H1 (cell line): ENCODE results near the gene RERG.

ENCODE experiments used
- ATF2 ChIP-seq: IDR thresholded peaks from 2 replicates; pipeline ENCODE4 v1.6.1; 2012; ENCODE audit warnings: low read length, inconsistent platforms
- ATF3 ChIP-seq: IDR thresholded peaks from 2 replicates; pipeline ENCODE4 v1.6.1; 2011; ENCODE audit warnings: low read depth, mild to moderate bottlenecking, low read length; ENCODE audit not compliant: insufficient read depth
- CHD2 ChIP-seq: IDR thresholded peaks from 2 replicates; pipeline ENCODE4 v1.6.1; 2012; ENCODE audit warnings: low read length, improper control_type of control experiment
- CTCF ChIP-seq, 3 experiments: IDR thresholded peaks; 1 replicate in 2 of 3; 2 replicates in 1 of 3; pipeline versions ENCODE4 v1.5.1 to v1.6.1; 2011; ENCODE audit warnings: low read length in 3 of 3, mild to moderate bottlenecking in 3 of 3, inconsistent platforms in 2 of 3, low read depth in 1 of 3, moderate library complexity in 1 of 3; ENCODE audit not compliant: insufficient read depth in 1 of 3; ENCODE audit errors: control extremely low read depth in 1 of 3
- EP300 ChIP-seq, 2 experiments: IDR thresholded peaks; 1 replicate in 1 of 2; 2 replicates in 1 of 2; pipeline ENCODE4 v1.6.1; 2011 to 2012; ENCODE audit warnings: low read depth in 2 of 2, low read length in 2 of 2, mild to moderate bottlenecking in 2 of 2, borderline replicate concordance in 1 of 2, inconsistent platforms in 1 of 2, moderate library complexity in 1 of 2
- JUN ChIP-seq: IDR thresholded peaks from 2 replicates; pipeline ENCODE4 v1.6.1; 2011; ENCODE audit warnings: low read depth, mild to moderate bottlenecking, improper control_type of control experiment, low read length
- POLR2A ChIP-seq, 2 experiments: IDR thresholded peaks; 1 replicate in 1 of 2; 2 replicates in 1 of 2; pipeline ENCODE4 v1.6.1; 2011; ENCODE audit warnings: low read depth in 2 of 2, low read length in 2 of 2, mild to moderate bottlenecking in 2 of 2; ENCODE audit errors: control extremely low read depth in 1 of 2
- RAD21 ChIP-seq, 2 experiments: IDR thresholded peaks in 1 of 2; conservative IDR thresholded peaks in 1 of 2; 2 replicates each; pipeline ENCODE4 v1.6.1; 2011; ENCODE audit warnings: low read depth in 2 of 2, low read length in 2 of 2, improper control_type of control experiment in 1 of 2, inconsistent platforms in 1 of 2, mild to moderate bottlenecking in 1 of 2, moderate library complexity in 1 of 2
- SIN3A ChIP-seq, 2 experiments: IDR thresholded peaks in 1 of 2; conservative IDR thresholded peaks in 1 of 2; 2 replicates each; pipeline ENCODE4 v1.6.1; 2011 to 2012; ENCODE audit warnings: low read length in 2 of 2, improper control_type of control experiment in 1 of 2, low read depth in 1 of 2, mild to moderate bottlenecking in 1 of 2
- TAF1 ChIP-seq: IDR thresholded peaks from 2 replicates; pipeline ENCODE4 v1.6.1; 2011; ENCODE audit warnings: mild to moderate bottlenecking, low read depth, low read length
- YY1 ChIP-seq: IDR thresholded peaks from 2 replicates; pipeline ENCODE4 v1.6.1; 2011; ENCODE audit warnings: low read depth, mild to moderate bottlenecking, low read length

GRCh38 chr12:15186597-15186996 is 34.6 kb downstream of the RERG start:
- no peak for TF ChIP-seq POLR2A (IDR thresholded peaks at IDR 0.05; ENCODE audit: control extremely low read depth in 1 of 2, low read depth in 2 of 2, low read length in 2 of 2)
- no peak for TF ChIP-seq CTCF (IDR thresholded peaks at IDR 0.05; ENCODE audit: control extremely low read depth in 1 of 3, insufficient read depth in 1 of 3, low read depth in 1 of 3, low read length in 3 of 3)
- TF ChIP-seq JUN = no peak
- TF ChIP-seq ATF2 = no peak
- no peak for TF ChIP-seq EP300 (IDR thresholded peaks at IDR 0.05; ENCODE audit: borderline replicate concordance in 1 of 2, low read depth in 2 of 2, low read length in 2 of 2)
- TF ChIP-seq TAF1 = no peak
- no peak for TF ChIP-seq RAD21 (IDR thresholded peaks at IDR 0.05 in 1 of 2, conservative IDR thresholded peaks at IDR 0.05 in 1 of 2; ENCODE audit: low read depth in 2 of 2, low read length in 2 of 2)
- no peak for TF ChIP-seq CHD2
- no peak for TF ChIP-seq ATF3
- no peak for TF ChIP-seq SIN3A (conservative IDR thresholded peaks at IDR 0.05 in 1 of 2, IDR thresholded peaks at IDR 0.05 in 1 of 2; ENCODE audit: low read depth in 1 of 2, low read length in 2 of 2)
- no peak for TF ChIP-seq YY1
